ENCODE measurements around the gene BOC.

DNA sequence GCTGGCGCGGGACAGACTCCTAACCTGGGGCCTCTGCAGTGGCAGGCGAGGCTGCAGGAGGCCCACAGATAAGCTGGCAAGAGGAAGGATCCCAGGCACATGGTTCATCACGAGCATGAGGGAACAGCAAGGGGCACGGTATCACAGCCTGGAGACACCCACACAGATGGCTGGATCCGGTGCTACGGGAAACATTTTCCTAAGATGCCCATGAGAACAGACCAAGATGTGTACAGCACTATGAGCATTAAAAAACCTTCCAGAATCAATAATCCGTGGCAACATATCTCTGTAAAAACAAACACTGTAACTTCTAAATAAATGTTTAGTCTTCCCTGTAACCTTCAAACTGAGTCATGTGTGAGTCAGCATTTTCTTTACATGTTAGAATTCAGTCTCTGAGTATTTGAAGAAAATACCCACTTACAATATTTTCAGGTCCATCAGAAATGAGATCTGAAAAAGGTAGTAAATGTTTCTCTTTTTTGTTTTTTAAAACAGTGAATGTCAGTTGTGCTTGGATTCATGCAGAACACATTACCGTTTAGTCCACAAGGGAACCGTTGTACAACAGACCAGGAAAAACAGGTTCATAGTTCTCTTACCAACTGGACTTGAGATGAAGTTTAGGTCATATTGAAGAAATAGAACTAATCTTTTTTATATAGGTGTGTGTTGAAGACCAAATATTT is 75.9 kb downstream of the BOC start:
- TF ChIP-seq, protein P1, sequence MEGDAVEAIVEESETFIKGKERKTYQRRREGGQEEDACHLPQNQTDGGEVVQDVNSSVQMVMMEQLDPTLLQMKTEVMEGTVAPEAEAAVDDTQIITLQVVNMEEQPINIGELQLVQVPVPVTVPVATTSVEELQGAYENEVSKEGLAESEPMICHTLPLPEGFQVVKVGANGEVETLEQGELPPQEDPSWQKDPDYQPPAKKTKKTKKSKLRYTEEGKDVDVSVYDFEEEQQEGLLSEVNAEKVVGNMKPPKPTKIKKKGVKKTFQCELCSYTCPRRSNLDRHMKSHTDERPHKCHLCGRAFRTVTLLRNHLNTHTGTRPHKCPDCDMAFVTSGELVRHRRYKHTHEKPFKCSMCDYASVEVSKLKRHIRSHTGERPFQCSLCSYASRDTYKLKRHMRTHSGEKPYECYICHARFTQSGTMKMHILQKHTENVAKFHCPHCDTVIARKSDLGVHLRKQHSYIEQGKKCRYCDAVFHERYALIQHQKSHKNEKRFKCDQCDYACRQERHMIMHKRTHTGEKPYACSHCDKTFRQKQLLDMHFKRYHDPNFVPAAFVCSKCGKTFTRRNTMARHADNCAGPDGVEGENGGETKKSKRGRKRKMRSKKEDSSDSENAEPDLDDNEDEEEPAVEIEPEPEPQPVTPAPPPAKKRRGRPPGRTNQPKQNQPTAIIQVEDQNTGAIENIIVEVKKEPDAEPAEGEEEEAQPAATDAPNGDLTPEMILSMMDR (IDR thresholded peaks at IDR 0.05), result no peak
- TF ChIP-seq POLR2AphosphoS5 (IDR thresholded peaks at IDR 0.05), result peak in 1 of 3 donors; percentile 18
- TF ChIP-seq POLR2A (IDR thresholded peaks at IDR 0.05), result no peak

All from breast epithelium (tissue), 3 donors.